ENCODE measurements around the gene SEC31A.
A peak's percentile ranks its signal among the peaks of the same experiment; 100 is the strongest.
"Not testable (repeated sequence)": the region's sequence is repeated elsewhere in the genome, so short reads cannot be mapped to it uniquely, and the experiment has no call there.

SEC31A gene

DNA sequence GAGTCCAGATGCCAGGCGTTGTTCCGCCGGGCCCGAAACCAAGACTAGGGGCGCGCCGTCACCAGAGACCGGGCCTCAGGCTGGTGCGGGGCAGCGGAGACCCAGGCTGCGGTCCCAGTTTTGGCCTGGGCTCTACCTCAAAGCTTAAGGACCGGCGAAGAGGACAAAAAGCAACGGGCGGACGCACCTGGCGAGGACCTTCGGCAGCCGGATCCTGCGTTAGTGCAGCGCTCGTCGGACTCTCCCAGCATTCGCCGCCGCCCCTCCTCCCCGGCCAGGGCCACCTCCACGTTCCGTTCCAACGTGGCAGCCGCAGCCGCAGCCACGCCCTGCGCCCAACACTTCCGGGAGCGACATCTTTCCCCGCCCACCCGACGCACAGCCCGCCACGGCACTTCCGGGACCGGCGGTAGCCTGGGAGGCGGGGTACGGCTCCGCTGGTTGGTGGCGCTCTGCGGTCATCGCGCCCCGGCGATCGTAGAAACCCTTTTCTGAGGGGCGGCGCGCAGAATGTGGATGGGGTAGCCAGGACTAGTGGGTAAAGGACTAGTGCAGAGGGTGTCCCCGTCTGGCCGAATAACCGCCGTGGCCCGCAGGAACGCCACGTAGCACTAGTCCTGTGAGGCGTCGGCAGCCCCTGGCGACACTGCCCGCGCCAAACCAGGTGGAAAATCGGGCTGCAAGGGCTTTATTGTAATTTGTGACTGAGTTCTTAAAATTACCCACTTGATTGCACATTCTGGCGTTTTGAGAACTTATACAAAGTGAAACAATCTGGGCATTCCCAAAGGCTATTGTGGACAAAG is at the start of gene SEC31A:
Gene SEC31A, minus strand, starts transcription at position 253 of the 806 bp plus-strand sequence. CDS start 9,217 bp downstream, outside the sequence.
- ATAC-seq: peak; percentile 98

DNA sequence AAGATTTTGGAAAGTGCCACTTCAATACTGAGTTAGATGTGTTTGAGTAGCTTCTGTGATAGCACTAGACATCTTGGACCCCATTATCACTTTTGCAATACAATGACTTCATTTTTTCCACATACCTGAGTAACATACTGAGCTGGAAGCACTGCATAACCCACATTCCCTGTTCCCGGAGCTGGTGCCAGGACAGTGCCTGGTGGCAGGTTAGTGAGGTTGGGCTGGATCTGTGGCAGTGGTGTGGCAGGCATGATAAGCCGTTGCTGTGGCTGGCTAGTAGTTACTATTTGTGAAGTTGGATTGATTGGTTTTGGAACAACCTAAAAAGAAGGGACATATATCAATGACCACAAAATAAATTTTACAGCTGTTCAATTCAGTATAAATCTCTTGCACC is 48.5 kb upstream of the SEC31A start:
- no peak for DNase-seq
- ATAC-seq: no peak

More for the DNA sequence above, at the start of gene SEC31A:
- peak; percentile 98 for DNase-seq

GRCh38 chr4:82934441-82934840 is 43.5 kb upstream of the SEC31A start:
- no peak for DNase-seq
- no peak for ATAC-seq

GRCh38 chr4:82930848-82931755 is 40.1 kb upstream of the SEC31A start:
- ATAC-seq (no peak), DNase-seq (no peak)

DNA sequence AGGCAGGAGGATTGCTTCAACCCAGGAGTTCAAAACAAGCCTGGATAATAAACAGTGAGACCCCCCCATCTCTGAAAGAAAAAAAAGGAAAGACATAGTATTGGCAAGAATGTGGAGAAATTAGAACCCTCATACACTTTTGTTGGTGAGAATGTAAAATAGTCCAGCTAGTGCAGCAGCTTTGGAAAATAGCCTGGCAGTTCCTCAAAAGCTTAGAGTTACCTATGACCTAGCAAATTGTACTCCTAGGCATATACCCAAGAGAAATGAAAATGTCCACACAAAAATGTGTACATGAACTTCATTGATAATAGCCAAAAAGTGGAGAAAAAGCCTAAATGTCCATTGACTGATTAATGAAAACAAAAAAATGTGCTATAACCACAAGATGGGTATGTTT is 30.8 kb upstream of the SEC31A start:
- no peak for ATAC-seq

DNA sequence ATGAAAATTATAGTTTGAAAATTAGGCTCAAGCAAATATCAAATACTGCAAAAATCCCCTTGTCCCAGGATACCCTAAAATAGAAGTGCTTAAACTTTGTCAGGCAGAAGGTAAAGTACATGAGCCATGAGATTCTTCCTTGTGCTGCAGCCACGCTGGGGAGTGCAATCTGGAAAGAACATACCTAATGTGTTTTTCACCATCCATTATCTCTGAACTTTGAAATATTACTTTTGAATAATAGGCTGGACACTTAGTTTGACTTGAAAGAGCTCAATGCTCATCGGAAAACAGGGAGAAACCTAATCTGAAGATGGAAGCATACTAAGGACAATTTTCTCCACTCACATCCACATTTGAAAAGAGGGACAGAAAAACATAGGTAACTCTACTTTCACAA is 28.4 kb upstream of the SEC31A start:
- DNase-seq: no peak
- no peak for ATAC-seq

More for the DNA sequence above, 30.8 kb upstream of the SEC31A start:
- no peak for DNase-seq

DNA sequence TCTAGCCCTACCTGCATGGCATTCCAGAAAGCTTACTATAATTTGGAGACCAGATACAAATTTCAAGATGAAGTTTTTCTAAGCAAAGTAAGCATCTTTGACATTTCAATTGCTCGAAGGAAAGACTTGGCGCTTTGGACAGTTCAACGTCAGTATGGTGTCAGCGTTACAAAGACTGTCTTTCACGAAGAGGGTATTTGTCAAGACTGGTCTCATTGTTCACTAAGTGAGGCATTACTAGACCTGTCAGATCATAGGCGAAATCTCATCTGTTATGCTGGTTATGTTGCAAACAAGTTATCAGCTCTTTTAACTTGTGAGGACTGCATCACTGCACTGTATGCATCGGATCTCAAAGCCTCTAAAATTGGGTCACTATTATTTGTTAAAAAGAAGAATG is 27.1 kb upstream of the SEC31A start:
- DNase-seq: no peak
- no peak for ATAC-seq

- not testable (repeated sequence) for ATAC-seq, DNase-seq
These were observed 23.0 kb upstream of the SEC31A start for GRCh38 chr4:82913968-82914367.

DNA sequence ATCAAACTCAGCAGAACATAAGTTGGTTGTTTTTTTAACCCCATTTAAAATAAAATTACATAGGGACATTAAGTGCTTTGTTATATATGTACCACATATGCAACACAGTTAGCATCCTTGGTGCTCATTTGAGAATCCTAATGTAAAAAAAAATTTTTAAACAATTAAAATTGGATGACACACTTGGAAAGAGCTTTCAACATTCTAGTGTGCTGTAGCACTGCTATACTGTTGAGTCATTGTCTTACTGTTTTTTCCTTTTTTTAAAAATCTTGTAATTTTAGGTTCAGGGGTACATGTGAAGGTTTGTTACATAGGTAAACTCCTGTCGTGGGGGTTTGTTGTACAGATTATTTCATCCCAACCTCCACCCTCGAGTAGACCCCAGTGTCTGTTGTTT is 22.4 kb upstream of the SEC31A start:
- ATAC-seq: no peak
- no peak for DNase-seq

DNA sequence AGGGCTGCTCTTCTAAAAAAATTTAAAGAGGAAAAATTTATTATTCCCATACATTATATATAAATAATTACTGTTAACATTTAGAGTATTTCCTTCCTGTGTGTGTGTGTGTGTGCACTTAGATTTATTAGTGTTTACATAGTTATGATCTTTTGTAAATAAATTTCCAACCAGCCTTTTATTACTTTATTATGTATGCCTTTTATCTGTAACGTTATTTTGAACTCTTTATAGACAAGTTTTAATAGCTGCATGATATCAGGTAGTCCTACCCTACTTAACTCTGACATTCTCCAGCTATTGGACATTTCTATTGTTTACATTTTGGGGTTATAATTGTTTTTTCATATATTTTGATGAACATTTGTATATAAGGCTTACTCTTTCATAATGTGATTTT is 18.4 kb upstream of the SEC31A start:
- DNase-seq (no peak), ATAC-seq (no peak)

- ATAC-seq (no peak), DNase-seq (no peak)
These were observed 15.5 kb upstream of the SEC31A start for GRCh38 chr4:82906469-82906868.

GRCh38 chr4:82905205-82905604 is 14.3 kb upstream of the SEC31A start:
- ATAC-seq: peak; percentile 50
- peak; percentile 40 for DNase-seq

DNA sequence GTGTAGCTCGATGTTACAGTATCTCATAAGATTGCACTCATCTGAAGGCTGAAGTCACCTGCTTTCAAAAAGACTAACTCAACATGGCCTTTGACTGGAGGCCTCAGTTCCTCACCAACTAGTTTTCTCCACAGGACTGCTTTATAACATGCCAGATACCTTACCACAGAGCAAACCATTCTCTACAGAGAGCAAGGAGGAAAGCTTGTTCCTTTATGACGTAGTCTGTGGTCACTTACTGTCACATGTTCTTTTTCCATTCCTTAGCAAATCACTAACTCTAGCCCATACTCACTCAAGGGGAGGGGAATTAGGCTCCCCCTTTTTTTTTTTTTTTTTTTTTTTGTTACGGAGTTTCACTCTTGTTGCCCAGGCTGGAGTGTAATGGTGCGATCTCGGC is 12.8 kb upstream of the SEC31A start:
- DNase-seq (peak; percentile 29), ATAC-seq (peak; percentile 51)

- ATAC-seq (no peak), DNase-seq (no peak)
These were observed 10.3 kb upstream of the SEC31A start for GRCh38 chr4:82901183-82901718.

DNA sequence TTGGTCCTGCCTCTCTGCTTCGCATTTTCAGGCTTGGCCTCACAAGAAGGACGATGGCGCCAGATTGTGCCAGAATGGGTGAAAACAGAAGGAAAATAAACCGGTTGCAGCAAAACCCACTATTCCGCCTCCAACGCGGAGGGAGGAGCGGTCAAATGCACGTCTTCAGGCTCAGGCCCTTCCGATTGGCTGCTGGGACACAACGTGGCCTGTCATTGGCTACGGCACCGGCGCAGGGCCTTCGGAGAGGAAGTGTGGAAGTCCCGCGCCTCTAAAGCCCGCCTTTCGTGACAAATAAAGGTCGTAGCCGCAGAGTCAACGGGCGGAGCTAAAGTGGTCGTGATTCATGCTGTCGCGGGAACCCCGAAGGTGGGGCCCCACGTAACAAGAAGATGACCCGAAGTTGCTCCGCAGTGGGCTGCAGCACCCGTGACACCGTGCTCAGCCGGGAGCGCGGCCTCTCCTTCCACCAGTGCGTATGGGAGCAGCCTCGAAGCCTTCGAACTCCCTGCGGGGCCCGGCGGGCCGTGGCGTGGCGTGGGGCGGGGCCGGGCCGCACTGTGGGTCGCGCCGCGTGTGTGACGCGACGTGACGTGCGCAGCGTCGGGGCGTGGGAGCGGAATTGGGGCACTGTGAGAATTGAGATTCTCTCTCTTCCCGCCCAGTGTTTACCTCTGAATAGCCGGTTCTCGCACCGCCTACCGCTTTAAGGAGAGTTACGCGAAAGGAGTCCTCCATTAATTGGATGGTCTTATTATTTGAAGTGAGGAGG is 9.6 kb upstream of the SEC31A start, which contains the start of gene THAP9:
Gene THAP9, plus strand, starts transcription at position 325 of the 772 bp plus-strand sequence. Its CDS starts 68 bp downstream, at position 393.
- peak; percentile 95 for DNase-seq
- peak; percentile 90 for ATAC-seq

GRCh38 chr4:82900066-82900410 is 9.1 kb upstream of the SEC31A start:
- DNase-seq (no peak), ATAC-seq (no peak)

GRCh38 chr4:82899374-82900065 is 8.6 kb upstream of the SEC31A start:
- no peak for ATAC-seq
- DNase-seq: no peak

DNA sequence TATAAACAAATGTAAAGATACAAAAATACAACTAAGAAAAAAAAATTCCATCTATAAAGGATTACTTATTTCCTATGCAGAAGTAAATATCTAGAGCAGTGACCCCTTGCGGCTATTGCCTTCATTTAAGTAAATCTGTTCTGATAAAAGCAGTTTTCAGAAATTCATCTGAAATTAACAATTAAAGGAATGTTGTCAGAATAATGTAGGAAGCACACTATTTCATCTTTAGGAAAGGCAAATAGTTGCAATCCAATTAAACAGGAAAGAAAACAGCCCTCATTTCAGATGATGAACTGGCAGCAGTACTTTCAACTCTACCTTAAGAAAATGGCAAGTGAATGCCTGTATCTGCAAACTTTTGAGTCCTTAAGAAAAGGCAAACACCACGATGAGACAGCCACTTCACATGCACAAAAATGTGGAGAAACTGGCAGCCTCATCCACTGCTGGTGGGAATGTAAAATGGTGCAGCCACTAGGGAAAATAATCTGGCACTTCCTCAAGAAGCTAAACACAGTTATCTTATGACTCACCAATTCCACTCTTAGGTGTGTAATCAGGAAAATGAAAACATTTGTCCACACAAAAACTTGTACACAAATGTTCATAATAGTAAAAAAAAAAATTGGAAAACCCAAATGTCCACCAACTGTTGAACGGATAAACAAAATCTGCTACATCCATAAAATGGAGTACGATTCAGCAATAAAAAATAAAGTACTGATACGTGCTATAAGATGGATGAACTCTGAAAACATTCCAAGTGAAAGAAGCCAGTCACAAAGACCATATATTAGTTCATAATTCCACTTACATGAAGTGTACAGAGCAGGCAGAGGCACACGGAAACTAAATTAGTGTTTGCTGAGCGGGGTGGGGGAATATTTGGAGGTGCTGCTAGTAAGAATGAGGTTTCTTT is 7.6 kb upstream of the SEC31A start:
- ATAC-seq: no peak
- no peak for DNase-seq

GRCh38 chr4:82896755-82897154 is 5.8 kb upstream of the SEC31A start:
- DNase-seq (no peak), ATAC-seq (no peak)

GRCh38 chr4:82893942-82894341 is 3.0 kb upstream of the SEC31A start:
- no peak for ATAC-seq
- DNase-seq: no peak
